Mucosa of rectum (tissue), 2 donors: ENCODE measurements around the gene DIP2A.

Experiments
- H3K27ac ChIP-seq, 2 donors: one replicate each; pipeline ENCODE4 v1.7.0; 2013; ENCODE audit warnings: inconsistent platforms in 2 of 2, low read depth in 2 of 2, low read length in 2 of 2
- H3K27me3 ChIP-seq, 2 donors: one replicate each; pipeline ENCODE4 v1.7.0; 2013; ENCODE audit warnings: low read length in 2 of 2; ENCODE audit not compliant: control insufficient read depth in 2 of 2, insufficient read depth in 2 of 2
- H3K36me3 ChIP-seq, 2 donors: one replicate each; pipeline ENCODE4 v1.7.0; 2013; ENCODE audit warnings: low read length in 2 of 2; ENCODE audit not compliant: control insufficient read depth in 2 of 2, insufficient read depth in 2 of 2
- H3K4me1 ChIP-seq, 2 donors: one replicate each; pipeline ENCODE4 v1.7.0; 2013; ENCODE audit warnings: low read length in 2 of 2, mild to moderate bottlenecking in 1 of 2; ENCODE audit not compliant: control insufficient read depth in 2 of 2, insufficient read depth in 2 of 2
- H3K4me3 ChIP-seq, 2 donors: one replicate each; pipeline ENCODE4 v1.7.0; 2013; ENCODE audit warnings: low read length in 2 of 2
- H3K9ac ChIP-seq, 2 donors: one replicate each; pipeline ENCODE4 v1.7.0; 2013; ENCODE audit warnings: low read length in 2 of 2, low read depth in 1 of 2, mild to moderate bottlenecking in 1 of 2
- H3K9me3 ChIP-seq, 2 donors: one replicate each; pipeline ENCODE4 v1.7.0; 2013; ENCODE audit warnings: low read length in 2 of 2; ENCODE audit not compliant: control insufficient read depth in 2 of 2
- donor health status: healthy.
- donor health status: Normal muscosa, but diverticular disease.

The DIP2A gene, protein sequence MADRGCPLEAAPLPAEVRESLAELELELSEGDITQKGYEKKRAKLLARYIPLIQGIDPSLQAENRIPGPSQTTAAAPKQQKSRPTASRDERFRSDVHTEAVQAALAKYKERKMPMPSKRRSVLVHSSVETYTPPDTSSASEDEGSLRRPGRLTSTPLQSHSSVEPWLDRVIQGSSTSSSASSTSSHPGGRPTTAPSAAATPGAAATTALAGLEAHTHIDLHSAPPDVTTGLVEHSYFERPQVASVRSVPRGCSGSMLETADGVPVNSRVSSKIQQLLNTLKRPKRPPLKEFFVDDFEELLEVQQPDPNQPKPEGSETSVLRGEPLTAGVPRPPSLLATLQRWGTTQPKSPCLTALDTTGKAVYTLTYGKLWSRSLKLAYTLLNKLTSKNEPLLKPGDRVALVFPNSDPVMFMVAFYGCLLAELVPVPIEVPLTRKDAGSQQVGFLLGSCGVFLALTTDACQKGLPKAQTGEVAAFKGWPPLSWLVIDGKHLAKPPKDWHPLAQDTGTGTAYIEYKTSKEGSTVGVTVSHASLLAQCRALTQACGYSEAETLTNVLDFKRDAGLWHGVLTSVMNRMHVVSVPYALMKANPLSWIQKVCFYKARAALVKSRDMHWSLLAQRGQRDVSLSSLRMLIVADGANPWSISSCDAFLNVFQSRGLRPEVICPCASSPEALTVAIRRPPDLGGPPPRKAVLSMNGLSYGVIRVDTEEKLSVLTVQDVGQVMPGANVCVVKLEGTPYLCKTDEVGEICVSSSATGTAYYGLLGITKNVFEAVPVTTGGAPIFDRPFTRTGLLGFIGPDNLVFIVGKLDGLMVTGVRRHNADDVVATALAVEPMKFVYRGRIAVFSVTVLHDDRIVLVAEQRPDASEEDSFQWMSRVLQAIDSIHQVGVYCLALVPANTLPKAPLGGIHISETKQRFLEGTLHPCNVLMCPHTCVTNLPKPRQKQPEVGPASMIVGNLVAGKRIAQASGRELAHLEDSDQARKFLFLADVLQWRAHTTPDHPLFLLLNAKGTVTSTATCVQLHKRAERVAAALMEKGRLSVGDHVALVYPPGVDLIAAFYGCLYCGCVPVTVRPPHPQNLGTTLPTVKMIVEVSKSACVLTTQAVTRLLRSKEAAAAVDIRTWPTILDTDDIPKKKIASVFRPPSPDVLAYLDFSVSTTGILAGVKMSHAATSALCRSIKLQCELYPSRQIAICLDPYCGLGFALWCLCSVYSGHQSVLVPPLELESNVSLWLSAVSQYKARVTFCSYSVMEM (N-terminal part only)

DNA sequence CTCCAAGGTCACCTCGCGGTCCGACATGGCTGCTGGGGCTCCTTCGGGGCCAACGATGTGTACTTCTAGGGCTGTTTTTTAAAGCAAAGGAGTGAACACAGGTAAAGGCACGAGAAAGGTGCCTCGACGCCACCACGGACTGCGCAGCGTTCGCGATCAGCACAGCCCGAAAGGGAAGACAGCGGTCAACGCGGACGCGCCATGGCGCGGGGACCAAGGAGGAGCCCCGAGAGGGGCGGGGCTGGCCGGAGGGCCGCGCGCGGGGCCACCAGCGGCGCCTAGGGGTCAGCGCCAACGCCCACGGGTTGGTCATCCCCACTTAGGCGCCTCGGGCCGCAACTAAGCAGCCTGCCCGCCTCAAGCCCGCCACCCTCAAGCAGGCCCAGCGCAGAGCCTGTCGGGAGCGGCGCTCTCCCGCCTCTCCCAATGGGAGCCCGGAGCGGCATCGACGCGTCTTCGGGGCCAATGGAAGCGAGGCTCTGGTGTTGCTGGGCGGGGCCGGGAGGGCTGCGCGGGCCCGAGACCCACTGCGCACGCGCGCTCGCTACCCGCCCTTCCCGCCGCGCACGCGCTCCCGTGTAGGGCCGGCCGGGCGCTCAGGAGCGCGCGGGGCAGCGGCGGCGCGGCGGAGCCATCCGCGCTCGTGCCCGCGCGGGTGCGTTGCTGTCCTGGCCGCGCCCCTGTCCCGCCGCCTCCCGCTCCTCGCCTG lies at the start of gene DIP2A:
Gene DIP2A, plus strand, starts transcription at position 577 of the 709 bp plus-strand sequence. CDS start 241 bp downstream, outside the sequence.
- Histone ChIP-seq H3K27me3 (no peaks in the 10 kb centered on the region), H3K9me3 (no peaks in the 10 kb centered on the region), H3K27ac (peak within 1 kb of the TSS; percentile 92 to 96), H3K9ac (peak within 1 kb of the TSS; percentile 94 to 98), H3K4me3 (peak within 1 kb of the TSS; percentile 90 to 94), H3K36me3 (peaks cover 0 to 7% of the 10 kb centered on the region in 2 donors), H3K4me1 (peaks cover 21 to 30% of the 10 kb centered on the region in 2 donors)

DNA sequence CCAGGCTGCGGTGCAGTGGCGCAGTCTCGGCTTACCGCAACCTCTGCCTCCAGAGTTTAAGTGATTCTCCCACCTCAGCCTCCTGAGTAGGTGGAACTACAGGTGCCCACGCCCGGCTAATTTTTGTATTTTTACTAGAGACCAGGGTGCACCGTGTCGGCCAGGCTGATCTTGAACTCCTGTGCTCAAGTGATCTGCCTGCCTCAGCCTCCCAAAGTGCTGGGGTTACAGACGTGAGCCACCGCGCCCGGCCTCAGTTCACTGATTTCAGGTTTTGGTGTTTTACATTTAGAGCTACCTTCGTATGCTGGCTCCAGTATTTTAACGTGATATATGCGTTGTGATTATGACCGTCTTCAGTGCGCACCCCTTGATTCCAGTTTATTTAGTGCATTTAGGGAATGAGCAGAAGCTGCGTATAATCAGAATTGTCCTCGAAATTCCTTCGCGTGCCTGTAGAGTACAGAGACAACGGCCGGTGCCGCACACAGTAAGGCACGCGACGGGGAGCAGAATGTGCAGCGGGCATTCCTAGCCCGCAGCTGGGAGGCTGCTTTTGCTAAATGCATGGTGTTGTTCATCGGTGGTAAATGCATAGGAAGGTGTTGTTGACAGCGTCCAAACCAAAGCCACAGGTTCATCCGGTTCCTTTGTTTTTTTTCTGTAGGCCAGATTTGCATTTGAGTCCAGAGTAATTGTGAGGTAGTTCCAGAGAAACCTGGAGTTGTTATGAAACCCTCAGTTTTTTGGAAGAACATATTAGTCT lies 48.9 kb upstream of the DIP2A start:
- Histone ChIP-seq H3K27me3 (no peaks in the 10 kb centered on the region), H3K9me3 (no peaks in the 10 kb centered on the region), H3K4me1 (no peaks in the 10 kb centered on the region), H3K9ac (no peak overlapping the region), H3K27ac (no peak overlapping the region), H3K4me3 (no peak overlapping the region), H3K36me3 (peaks cover 13 to 21% of the 10 kb centered on the region in 2 donors)

DNA sequence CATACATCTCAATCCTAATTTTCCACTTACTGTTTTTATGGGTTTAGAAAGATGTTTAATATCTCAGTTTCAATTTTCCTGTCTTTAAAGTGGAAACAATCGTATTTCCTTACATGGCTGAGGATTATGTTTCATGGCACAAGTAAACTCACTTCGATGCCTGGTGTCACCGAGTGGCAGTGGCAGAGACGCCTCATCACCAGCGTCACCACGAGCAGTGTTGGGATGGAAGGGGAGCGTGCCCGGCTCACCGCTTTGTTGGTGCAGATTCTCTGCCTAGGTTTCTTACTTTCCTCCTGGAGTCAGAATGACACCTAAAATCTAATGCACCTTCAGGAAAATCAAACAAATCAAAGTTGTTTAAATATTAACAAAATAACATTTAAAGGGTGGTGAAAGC lies 48.2 kb upstream of the DIP2A start:
- H3K36me3 ChIP-seq: peaks cover 15 to 21% of the 10 kb centered on the region in 2 donors
- no peaks in the 10 kb centered on the region for H3K4me1 ChIP-seq
- H3K27me3 ChIP-seq: no peaks in the 10 kb centered on the region
- H3K27ac ChIP-seq: no peak overlapping the region
- H3K9ac ChIP-seq: no peak overlapping the region
- H3K4me3 ChIP-seq: no peak overlapping the region
- no peaks in the 10 kb centered on the region for H3K9me3 ChIP-seq

DNA sequence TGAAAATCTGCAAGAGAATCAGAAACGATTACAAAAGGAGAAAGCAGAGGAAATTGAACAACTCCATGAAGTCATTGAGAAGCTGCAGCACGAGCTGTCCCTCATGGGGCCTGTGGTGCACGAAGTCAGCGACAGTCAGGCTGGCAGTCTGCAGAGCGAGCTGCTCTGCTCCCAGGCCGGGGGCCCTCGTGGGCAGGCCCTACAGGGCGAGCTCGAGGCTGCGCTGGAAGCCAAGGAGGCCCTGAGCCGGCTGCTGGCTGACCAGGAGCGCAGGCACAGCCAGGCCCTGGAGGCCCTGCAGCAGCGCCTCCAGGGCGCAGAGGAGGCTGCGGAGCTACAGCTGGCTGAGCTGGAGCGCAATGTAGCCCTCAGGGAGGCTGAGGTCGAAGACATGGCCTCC lies 47.5 kb upstream of the DIP2A start:
- Histone ChIP-seq H3K4me3 (no peak overlapping the region), H3K27me3 (no peaks in the 10 kb centered on the region), H3K9ac (no peak overlapping the region), H3K27ac (no peak overlapping the region), H3K36me3 (peaks cover 20 to 27% of the 10 kb centered on the region in 2 donors), H3K4me1 (no peaks in the 10 kb centered on the region), H3K9me3 (no peaks in the 10 kb centered on the region)

DNA sequence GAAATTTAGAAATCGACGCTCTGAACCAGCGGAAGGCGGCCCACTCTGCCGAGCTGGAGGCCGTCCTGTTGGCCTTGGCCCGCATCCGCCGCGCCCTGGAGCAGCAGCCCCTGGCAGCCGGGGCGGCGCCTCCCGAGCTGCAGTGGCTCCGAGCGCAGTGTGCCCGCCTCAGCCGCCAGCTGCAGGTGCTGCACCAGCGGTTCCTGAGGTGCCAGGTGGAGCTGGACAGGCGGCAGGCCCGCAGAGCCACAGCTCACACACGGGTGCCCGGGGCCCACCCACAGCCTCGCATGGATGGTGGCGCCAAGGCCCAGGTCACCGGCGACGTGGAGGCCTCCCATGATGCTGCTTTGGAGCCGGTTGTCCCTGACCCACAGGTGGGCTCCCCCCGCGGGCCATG lies 47.0 kb upstream of the DIP2A start:
- Histone ChIP-seq H3K9ac (no peak overlapping the region), H3K4me3 (no peak overlapping the region), H3K4me1 (no peaks in the 10 kb centered on the region), H3K9me3 (no peaks in the 10 kb centered on the region), H3K27ac (no peak overlapping the region), H3K36me3 (peaks cover 24 to 30% of the 10 kb centered on the region in 2 donors), H3K27me3 (no peaks in the 10 kb centered on the region)

DNA sequence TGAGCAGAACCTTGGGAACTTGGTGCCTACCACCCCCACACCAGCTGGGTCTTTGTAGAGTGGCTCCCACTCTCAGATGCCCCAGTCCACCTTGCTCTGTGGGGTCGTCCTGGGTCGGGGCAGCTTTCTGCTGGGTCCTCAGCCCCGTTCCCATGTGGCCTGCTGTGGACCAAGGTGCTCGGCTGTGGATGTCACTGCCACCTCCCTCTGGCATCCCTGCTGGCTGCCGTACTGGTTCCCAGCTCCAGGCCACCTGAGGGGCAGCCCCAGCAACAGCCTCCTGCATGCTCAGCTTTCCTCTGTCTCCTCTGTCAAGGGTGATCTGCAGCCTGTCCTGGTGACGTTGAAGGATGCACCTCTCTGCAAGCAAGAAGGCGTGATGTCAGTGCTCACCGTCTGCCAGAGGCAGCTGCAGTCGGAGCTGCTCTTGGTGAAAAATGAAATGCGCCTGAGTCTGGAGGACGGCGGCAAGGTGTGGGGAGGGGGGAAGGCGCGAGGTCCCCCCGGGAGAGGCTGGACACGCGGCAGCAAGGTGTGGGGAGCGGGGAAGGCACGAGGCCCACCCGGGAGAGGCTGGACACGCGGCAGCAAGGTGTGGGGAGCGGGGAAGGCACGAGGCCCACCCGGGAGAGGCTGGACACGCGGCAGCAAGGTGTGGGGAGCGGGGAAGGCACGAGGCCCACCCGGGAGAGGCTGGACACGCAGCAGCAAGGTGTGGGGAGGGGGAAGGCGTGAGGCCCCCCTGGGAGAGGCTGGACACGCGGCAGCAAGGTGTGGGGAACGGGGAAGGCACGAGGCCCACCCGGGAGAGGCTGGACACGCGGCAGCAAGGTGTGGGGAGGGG lies 45.9 kb upstream of the DIP2A start:
- Histone ChIP-seq H3K27ac (no peak overlapping the region), H3K9me3 (no peaks in the 10 kb centered on the region), H3K4me3 (no peak overlapping the region), H3K9ac (no peak overlapping the region), H3K4me1 (no peaks in the 10 kb centered on the region), H3K27me3 (no peaks in the 10 kb centered on the region), H3K36me3 (peaks cover 25 to 31% of the 10 kb centered on the region in 2 donors)

DNA sequence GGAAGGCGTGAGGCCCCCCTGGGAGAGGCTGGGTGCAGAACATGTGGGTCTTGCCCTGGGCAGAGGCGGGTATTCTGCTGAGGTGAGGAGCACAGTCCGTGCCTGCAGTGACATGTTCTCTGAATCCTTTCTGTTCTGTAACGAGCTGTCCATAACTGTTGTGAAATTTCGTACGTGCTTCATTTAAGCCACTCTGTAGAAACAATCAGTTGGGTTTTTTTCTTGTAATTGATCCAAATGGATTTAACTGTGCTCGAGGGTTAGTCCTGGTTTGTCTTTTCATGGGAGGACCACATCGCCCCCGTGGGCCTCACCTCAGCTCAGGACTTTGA lies 45.4 kb upstream of the DIP2A start:
- Histone ChIP-seq H3K9ac (no peak overlapping the region), H3K36me3 (peaks cover 26 to 33% of the 10 kb centered on the region in 2 donors)

DNA sequence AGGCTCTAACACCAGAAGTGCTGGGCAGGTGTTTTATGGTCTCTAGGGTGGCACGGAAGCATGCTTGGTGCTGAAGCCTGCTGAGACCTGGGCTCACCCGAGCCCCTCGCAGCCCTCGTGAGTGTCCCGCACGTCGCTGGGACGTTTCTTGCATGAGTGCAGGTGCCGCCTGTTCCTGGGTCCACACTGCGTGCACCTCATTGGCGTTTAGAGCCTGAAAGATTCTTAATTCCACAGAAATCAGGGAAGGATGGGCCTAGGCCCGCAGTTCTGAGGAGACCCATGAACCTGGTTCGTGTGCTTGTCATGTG lies 43.8 kb upstream of the DIP2A start:
- H3K36me3 ChIP-seq: peaks cover 37 to 38% of the 10 kb centered on the region in 2 donors

More for the DNA sequence above, 45.4 kb upstream of the DIP2A start:
- Histone ChIP-seq H3K27me3 (no peaks in the 10 kb centered on the region), H3K4me3 (no peak overlapping the region), H3K27ac (no peak overlapping the region), H3K4me1 (no peaks in the 10 kb centered on the region), H3K9me3 (no peaks in the 10 kb centered on the region)

More for the DNA sequence above, 43.8 kb upstream of the DIP2A start:
- Histone ChIP-seq H3K9ac (no peak overlapping the region), H3K9me3 (no peaks in the 10 kb centered on the region), H3K4me3 (no peak overlapping the region), H3K27me3 (no peaks in the 10 kb centered on the region), H3K27ac (no peak overlapping the region), H3K4me1 (no peaks in the 10 kb centered on the region)
